ENCODE results near the gene NDC1. TPM values are rescaled to one million over a fixed set of nuclear protein-coding genes. Genes with fewer than 3 reads are reported as not detected.

NDC1 gene
- total RNA-seq, 1 donor from 2014 or later, result 94.3 TPM

DNA sequence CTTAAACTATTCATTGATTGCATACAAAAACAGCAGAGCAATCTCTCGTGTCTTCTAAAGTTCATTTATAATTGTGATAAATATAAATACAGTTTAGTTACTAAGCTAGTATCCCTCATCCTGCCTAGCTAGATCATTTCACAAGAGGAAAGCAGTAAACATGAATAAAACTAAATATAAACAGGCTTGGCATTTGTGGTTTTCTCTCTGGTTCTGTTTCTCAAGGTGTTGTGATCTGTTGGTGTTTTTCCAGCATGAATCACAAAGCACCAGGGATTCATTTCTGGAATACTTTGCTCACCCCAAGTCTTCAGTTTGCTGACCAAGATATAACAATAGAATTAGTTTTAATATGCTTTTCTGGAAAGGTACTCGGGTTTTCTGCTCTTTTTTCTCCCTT lies 66.4 kb downstream of the NDC1 start:
- no peaks in the 10 kb centered on the region for H3K4me1 ChIP-seq
- H3K9me3 Mint-ChIP-seq, result no peaks in the 10 kb centered on the region
- no peak overlapping the region for H3K27ac Mint-ChIP-seq
- no peak for DNase-seq (ENCODE audit: low spot score)
- H3K4me1 Mint-ChIP-seq, result no peaks in the 10 kb centered on the region
- H2AFZ ChIP-seq (replicated peaks), result no peak overlapping the region
- H3K36me3 ChIP-seq, result peaks cover 6% of the 10 kb centered on the region
- H3K27ac ChIP-seq, result no peak overlapping the region
- H3F3A ChIP-seq (ENCODE audit: low read depth), result no peaks in the 10 kb centered on the region
- TF ChIP-seq EZH2 (IDR thresholded peaks at IDR 0.05), result no peak
- TF ChIP-seq, protein P1, sequence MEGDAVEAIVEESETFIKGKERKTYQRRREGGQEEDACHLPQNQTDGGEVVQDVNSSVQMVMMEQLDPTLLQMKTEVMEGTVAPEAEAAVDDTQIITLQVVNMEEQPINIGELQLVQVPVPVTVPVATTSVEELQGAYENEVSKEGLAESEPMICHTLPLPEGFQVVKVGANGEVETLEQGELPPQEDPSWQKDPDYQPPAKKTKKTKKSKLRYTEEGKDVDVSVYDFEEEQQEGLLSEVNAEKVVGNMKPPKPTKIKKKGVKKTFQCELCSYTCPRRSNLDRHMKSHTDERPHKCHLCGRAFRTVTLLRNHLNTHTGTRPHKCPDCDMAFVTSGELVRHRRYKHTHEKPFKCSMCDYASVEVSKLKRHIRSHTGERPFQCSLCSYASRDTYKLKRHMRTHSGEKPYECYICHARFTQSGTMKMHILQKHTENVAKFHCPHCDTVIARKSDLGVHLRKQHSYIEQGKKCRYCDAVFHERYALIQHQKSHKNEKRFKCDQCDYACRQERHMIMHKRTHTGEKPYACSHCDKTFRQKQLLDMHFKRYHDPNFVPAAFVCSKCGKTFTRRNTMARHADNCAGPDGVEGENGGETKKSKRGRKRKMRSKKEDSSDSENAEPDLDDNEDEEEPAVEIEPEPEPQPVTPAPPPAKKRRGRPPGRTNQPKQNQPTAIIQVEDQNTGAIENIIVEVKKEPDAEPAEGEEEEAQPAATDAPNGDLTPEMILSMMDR (IDR thresholded peaks at IDR 0.05), result no peak
- no peak for TF ChIP-seq EZH2phosphoT487 (IDR thresholded peaks at IDR 0.05)
- H3K36me3 Mint-ChIP-seq, result peaks cover 15% of the 10 kb centered on the region
- H3K9ac ChIP-seq, result no peak overlapping the region
- no peaks in the 10 kb centered on the region for H3K79me2 ChIP-seq (ENCODE audit: low read depth)
- no peak overlapping the region for H3K4me2 ChIP-seq
- no peaks in the 10 kb centered on the region for H3K9me3 ChIP-seq (ENCODE audit: low read depth)
- no peaks in the 10 kb centered on the region for H3K27me3 ChIP-seq
- H3K4me3 Mint-ChIP-seq, result no peak overlapping the region
- no peaks in the 10 kb centered on the region for H4K20me1 ChIP-seq (ENCODE audit: low read depth)
- H3K4me3 ChIP-seq, result no peak overlapping the region
- no peaks in the 10 kb centered on the region for H3K27me3 Mint-ChIP-seq (ENCODE audit: insufficient read depth, low read depth)

DNA sequence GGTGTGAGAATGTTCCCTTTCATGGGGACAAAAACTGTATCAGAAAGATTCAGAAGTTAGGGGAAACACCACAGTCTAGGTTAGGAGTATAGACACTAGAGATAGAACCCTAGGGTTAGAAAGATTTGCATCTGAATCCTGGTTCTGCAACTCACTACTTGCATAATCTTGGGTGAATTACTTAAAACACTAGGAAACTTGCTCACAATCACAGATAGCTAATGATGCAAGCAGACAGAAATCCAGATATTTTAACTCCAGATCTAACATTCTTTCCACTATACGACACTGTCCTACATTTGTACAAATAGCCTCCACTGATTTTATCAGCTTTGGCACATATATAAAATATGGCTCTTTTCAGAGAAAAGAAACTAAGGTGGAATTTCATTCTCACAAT lies 68.3 kb downstream of the NDC1 start:
- H3K4me1 ChIP-seq, result no peaks in the 10 kb centered on the region
- Mint-ChIP-seq H3K9me3 (no peaks in the 10 kb centered on the region), H3K4me3 (no peak overlapping the region), H3K27ac (no peak overlapping the region), H3K4me1 (no peaks in the 10 kb centered on the region), H3K36me3 (peaks cover 12% of the 10 kb centered on the region), H3K27me3 (ENCODE audit: insufficient read depth, low read depth) (no peaks in the 10 kb centered on the region)
- no peak overlapping the region for H3K4me2 ChIP-seq
- no peak overlapping the region for H3K9ac ChIP-seq
- no peaks in the 10 kb centered on the region for H4K20me1 ChIP-seq (ENCODE audit: low read depth)
- no peaks in the 10 kb centered on the region for H3K9me3 ChIP-seq (ENCODE audit: low read depth)
- H3K27me3 ChIP-seq, result no peaks in the 10 kb centered on the region
- no peaks in the 10 kb centered on the region for H3F3A ChIP-seq (ENCODE audit: low read depth)
- TF ChIP-seq EZH2phosphoT487 (IDR thresholded peaks at IDR 0.05) (no peak), EZH2 (IDR thresholded peaks at IDR 0.05) (no peak)
- TF ChIP-seq, protein P1 (IDR thresholded peaks at IDR 0.05), result no peak
- peaks cover 6% of the 10 kb centered on the region for H3K36me3 ChIP-seq
- H3K27ac ChIP-seq, result no peak overlapping the region
- H3K4me3 ChIP-seq, result no peak overlapping the region
- H2AFZ ChIP-seq (replicated peaks), result no peak overlapping the region
- DNase-seq (ENCODE audit: low spot score), result no peak
- H3K79me2 ChIP-seq (ENCODE audit: low read depth), result no peaks in the 10 kb centered on the region

GRCh38 chr1:53769184-53769583 lies 68.9 kb downstream of the NDC1 start:
- Histone ChIP-seq H3K36me3 (peaks cover 6% of the 10 kb centered on the region), H4K20me1 (ENCODE audit: low read depth) (no peaks in the 10 kb centered on the region), H3K79me2 (ENCODE audit: low read depth) (no peaks in the 10 kb centered on the region), H3K9me3 (ENCODE audit: low read depth) (no peaks in the 10 kb centered on the region), H3K4me1 (no peaks in the 10 kb centered on the region), H2AFZ (replicated peaks) (no peak overlapping the region), H3K9ac (no peak overlapping the region), H3K4me2 (no peak overlapping the region), H3K27ac (no peak overlapping the region), H3F3A (ENCODE audit: low read depth) (no peaks in the 10 kb centered on the region), H3K4me3 (no peak overlapping the region), H3K27me3 (no peaks in the 10 kb centered on the region)
- H3K36me3 Mint-ChIP-seq, result peaks cover 12% of the 10 kb centered on the region
- DNase-seq (ENCODE audit: low spot score), result no peak
- H3K27me3 Mint-ChIP-seq (ENCODE audit: insufficient read depth, low read depth), result no peaks in the 10 kb centered on the region
- H3K9me3 Mint-ChIP-seq, result no peaks in the 10 kb centered on the region
- H3K27ac Mint-ChIP-seq, result no peak overlapping the region
- TF ChIP-seq EZH2phosphoT487 (IDR thresholded peaks at IDR 0.05), result no peak
- TF ChIP-seq, protein P1 (IDR thresholded peaks at IDR 0.05), result no peak
- no peak for TF ChIP-seq EZH2 (IDR thresholded peaks at IDR 0.05)
- no peak overlapping the region for H3K4me3 Mint-ChIP-seq
- no peaks in the 10 kb centered on the region for H3K4me1 Mint-ChIP-seq
